Measurements from ENCODE around the gene SPP1. TPM values are rescaled to one million over a fixed set of nuclear protein-coding genes. Genes with fewer than 3 reads are reported as not detected.

The SPP1 gene
- total and polyA plus RNA-seq, 10 of the 15 experiments (the other 5 are each of a cell fraction or from before 2014, with no cell fraction given) = 0.05 to 1.1 (median 0.39) TPM; not detected in 6

GRCh38 chr4:87979810-87980209 lies 4.3 kb downstream of the SPP1 start (continued):
- TF ChIP-seq, protein P1, sequence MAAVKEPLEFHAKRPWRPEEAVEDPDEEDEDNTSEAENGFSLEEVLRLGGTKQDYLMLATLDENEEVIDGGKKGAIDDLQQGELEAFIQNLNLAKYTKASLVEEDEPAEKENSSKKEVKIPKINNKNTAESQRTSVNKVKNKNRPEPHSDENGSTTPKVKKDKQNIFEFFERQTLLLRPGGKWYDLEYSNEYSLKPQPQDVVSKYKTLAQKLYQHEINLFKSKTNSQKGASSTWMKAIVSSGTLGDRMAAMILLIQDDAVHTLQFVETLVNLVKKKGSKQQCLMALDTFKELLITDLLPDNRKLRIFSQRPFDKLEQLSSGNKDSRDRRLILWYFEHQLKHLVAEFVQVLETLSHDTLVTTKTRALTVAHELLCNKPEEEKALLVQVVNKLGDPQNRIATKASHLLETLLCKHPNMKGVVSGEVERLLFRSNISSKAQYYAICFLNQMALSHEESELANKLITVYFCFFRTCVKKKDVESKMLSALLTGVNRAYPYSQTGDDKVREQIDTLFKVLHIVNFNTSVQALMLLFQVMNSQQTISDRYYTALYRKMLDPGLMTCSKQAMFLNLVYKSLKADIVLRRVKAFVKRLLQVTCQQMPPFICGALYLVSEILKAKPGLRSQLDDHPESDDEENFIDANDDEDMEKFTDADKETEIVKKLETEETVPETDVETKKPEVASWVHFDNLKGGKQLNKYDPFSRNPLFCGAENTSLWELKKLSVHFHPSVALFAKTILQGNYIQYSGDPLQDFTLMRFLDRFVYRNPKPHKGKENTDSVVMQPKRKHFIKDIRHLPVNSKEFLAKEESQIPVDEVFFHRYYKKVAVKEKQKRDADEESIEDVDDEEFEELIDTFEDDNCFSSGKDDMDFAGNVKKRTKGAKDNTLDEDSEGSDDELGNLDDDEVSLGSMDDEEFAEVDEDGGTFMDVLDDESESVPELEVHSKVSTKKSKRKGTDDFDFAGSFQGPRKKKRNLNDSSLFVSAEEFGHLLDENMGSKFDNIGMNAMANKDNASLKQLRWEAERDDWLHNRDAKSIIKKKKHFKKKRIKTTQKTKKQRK (IDR thresholded peaks at IDR 0.05; ENCODE audit: low read depth, low read length) = no peak
- no peak for TF ChIP-seq SRF (IDR thresholded peaks at IDR 0.05; ENCODE audit: low read depth in 2 of 2, low read length in 2 of 2)
- no peak for TF ChIP-seq CUX1 (IDR thresholded peaks at IDR 0.05; ENCODE audit: insufficient replicate concordance, low read depth, low read length)

All from GM12878 (cell line).